Breast epithelium (tissue), 4 donors: ENCODE measurements around the gene HRH2. TPM values are rescaled to one million over a fixed set of nuclear protein-coding genes. Genes with fewer than 3 reads are reported as not detected.

Experiments used
- DNase-seq, 2 donors: peaks; one replicate each; pipeline ENCODE4 v3.0.0-alpha.2; 2019; ENCODE audit warnings: low spot score in 2 of 2
- H3K27ac ChIP-seq, 2 donors: fragments of 200-600 bp; sonication (generic) in 1 of 2; one replicate each; pipeline ENCODE4 v1.5.1; 2016 to 2019; ENCODE audit warnings: mild to moderate bottlenecking in 1 of 2
- H3K27me3 ChIP-seq, 2 donors: fragments of 200-600 bp; sonication (generic) in 1 of 2; one replicate each; pipeline versions ENCODE4 v1.5.1 to v1.6.0; 2017 to 2019; ENCODE audit warnings: control low read depth in 1 of 2, mild to moderate bottlenecking in 1 of 2
- H3K36me3 ChIP-seq: fragments of 200-600 bp; one replicate; pipeline ENCODE4 v1.5.1; 2019
- H3K4me1 ChIP-seq, 2 donors: fragments of 200-600 bp; sonication (generic); one replicate each; pipeline ENCODE4 v1.5.1; 2016 to 2019; ENCODE audit warnings: control low read depth in 1 of 2
- H3K4me3 ChIP-seq, 3 donors: fragments of 200-600 bp; sonication (generic); 1 replicate in 2 of 3; 2 replicates in 1 of 3; pipeline ENCODE4 v1.5.1; 2016 to 2019; ENCODE audit warnings: mild to moderate bottlenecking in 3 of 3, moderate library complexity in 2 of 3
- H3K9me3 ChIP-seq, 2 donors: fragments of 200-600 bp; sonication (generic) in 1 of 2; one replicate each; pipeline ENCODE4 v1.5.1; 2016 to 2019; ENCODE audit warnings: control low read depth in 1 of 2
- CTCF ChIP-seq, 3 donors: fragments of 450-650 bp; IDR thresholded peaks; one replicate each; pipeline ENCODE4 v1.5.1; 2016 to 2017; ENCODE audit warnings: antibody characterized with exemption in 3 of 3, mild to moderate bottlenecking in 3 of 3, moderate library complexity in 3 of 3
- POLR2A ChIP-seq: fragments of 450-650 bp; IDR thresholded peaks from one replicate; pipeline ENCODE4 v1.6.1; 2016; ENCODE audit warnings: antibody characterized with exemption, mild to moderate bottlenecking, moderate library complexity
- POLR2AphosphoS5 ChIP-seq, 3 donors: sonication (generic); formaldehyde crosslinking; IDR thresholded peaks; one replicate each; pipeline ENCODE4 v1.6.1; 2017; ENCODE audit warnings: antibody characterized with exemption in 3 of 3
- intact Hi-C: fragments of 100-400 bp; cut with DNase I; formaldehyde crosslinking; loops from one replicate; pipeline ENCODE4 v1.15.1; 2023; ENCODE audit warnings: low total_unique reads
- total RNA-seq, 3 donors: library from RNA; depleted of rRNA; stranded (reverse); fragments of >200 nt; gene quantifications; one replicate each; pipeline ENCODE4 v1.1.0, GENCODE V29; 2016

The HRH2 gene
- total RNA-seq, 3 donors from 2014 or later, result 0.73 to 5.0 (median 2.0) TPM

- TF ChIP-seq POLR2A (no peak), CTCF (IDR thresholded peaks at IDR 0.05) (no peak), POLR2AphosphoS5 (IDR thresholded peaks at IDR 0.05) (no peak)
- peaks cover 0 to 25% of the 10 kb centered on the region in 2 donors for H3K27me3 ChIP-seq
- no peak overlapping the region for H3K4me3 ChIP-seq
- H3K36me3 ChIP-seq, result no peaks in the 10 kb centered on the region
- no peaks in the 10 kb centered on the region for H3K4me1 ChIP-seq
- intact Hi-C loops, result no loop called here
- H3K27ac ChIP-seq, result no peak overlapping the region
- no peak for DNase-seq
- H3K9me3 ChIP-seq, result no peaks in the 10 kb centered on the region
Measured at GRCh38 chr5:175680020-175680419, 22.1 kb downstream of the HRH2 start.

GRCh38 chr5:175680463-175680862 lies 22.6 kb downstream of the HRH2 start:
- intact Hi-C loops, result no loop called here
- DNase-seq, result no peak
- Histone ChIP-seq H3K36me3 (no peaks in the 10 kb centered on the region), H3K4me3 (no peak overlapping the region), H3K27me3 (peaks cover 0 to 25% of the 10 kb centered on the region in 2 donors), H3K9me3 (no peaks in the 10 kb centered on the region), H3K27ac (no peak overlapping the region), H3K4me1 (no peaks in the 10 kb centered on the region)
- no peak for TF ChIP-seq POLR2AphosphoS5 (IDR thresholded peaks at IDR 0.05)
- TF ChIP-seq CTCF (IDR thresholded peaks at IDR 0.05), result no peak
- TF ChIP-seq POLR2A, result no peak

- intact Hi-C loops, result no loop called here
- no peak overlapping the region for H3K4me3 ChIP-seq
- peaks cover 0 to 25% of the 10 kb centered on the region in 2 donors for H3K27me3 ChIP-seq
- no peaks in the 10 kb centered on the region for H3K36me3 ChIP-seq
- H3K27ac ChIP-seq, result no peak overlapping the region
- H3K9me3 ChIP-seq, result no peaks in the 10 kb centered on the region
- DNase-seq, result no peak
- no peaks in the 10 kb centered on the region for H3K4me1 ChIP-seq
- TF ChIP-seq POLR2AphosphoS5 (IDR thresholded peaks at IDR 0.05) (no peak), CTCF (IDR thresholded peaks at IDR 0.05) (no peak), POLR2A (no peak)
Measured at GRCh38 chr5:175681045-175681967, 23.4 kb downstream of the HRH2 start.

DNA sequence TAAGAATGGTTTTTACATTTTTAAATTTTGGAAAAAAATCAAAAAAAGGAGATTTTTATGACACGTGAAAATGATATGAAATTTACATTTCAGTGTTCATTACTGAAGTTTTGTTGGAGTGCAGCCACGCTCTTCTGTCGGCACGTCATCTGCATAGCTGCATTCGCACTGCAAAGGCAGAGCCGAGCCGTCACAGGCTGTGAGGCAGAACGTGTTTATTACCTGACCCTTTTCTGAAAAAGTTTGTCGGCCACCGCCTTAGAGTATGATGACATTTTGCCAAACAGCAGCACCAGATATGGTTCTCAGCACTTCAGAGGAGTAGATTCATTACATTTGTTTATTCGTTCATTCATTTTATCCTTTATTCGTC lies 24.1 kb downstream of the HRH2 start:
- intact Hi-C loops, result no loop called here
- no peak for TF ChIP-seq CTCF (IDR thresholded peaks at IDR 0.05)
- Histone ChIP-seq H3K27me3 (peaks cover 0 to 32% of the 10 kb centered on the region in 2 donors), H3K9me3 (no peaks in the 10 kb centered on the region), H3K27ac (no peak overlapping the region), H3K4me3 (no peak overlapping the region), H3K36me3 (no peaks in the 10 kb centered on the region), H3K4me1 (no peaks in the 10 kb centered on the region)
- DNase-seq, result no peak

DNA sequence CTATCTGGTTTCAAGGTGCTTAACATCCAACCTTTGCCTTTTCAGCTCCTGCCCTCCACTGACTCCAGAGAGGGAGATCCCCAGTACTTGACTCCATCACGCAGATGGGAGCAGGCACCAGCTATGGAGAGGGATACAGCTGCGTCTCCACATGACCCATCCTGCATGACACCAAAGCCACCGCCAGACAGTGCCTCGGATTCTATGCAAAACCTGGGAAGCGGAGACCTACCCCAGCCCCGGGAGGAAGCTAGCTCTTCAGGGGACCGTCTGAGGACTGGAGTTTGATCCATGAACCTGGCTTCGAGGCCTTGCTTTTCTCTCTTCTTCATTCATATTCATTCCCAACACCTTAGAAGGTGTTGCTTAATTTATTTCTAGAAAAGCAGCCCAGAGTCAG lies 24.8 kb downstream of the HRH2 start:
- Histone ChIP-seq H3K27ac (no peak overlapping the region), H3K4me3 (no peak overlapping the region), H3K4me1 (no peaks in the 10 kb centered on the region), H3K27me3 (peaks cover 0 to 34% of the 10 kb centered on the region in 2 donors), H3K36me3 (no peaks in the 10 kb centered on the region), H3K9me3 (no peaks in the 10 kb centered on the region)
- DNase-seq, result no peak
- intact Hi-C loops, result no loop called here
- TF ChIP-seq POLR2AphosphoS5 (IDR thresholded peaks at IDR 0.05), result no peak
- TF ChIP-seq CTCF (IDR thresholded peaks at IDR 0.05), result no peak
- TF ChIP-seq POLR2A, result no peak
